Stimulated activated CD4-positive, alpha-beta T cell treated with anti-CD3 and anti-CD28 coated beads, Interleukin-15, amount 100 ng/mL, for 24 hours (primary cell): Measurements from ENCODE around the gene FAXC.

Source experiments
- DNase-seq: peaks from one replicate; pipeline ENCODE4 v3.0.0-alpha.2; 2020

Gene FAXC

DNA sequence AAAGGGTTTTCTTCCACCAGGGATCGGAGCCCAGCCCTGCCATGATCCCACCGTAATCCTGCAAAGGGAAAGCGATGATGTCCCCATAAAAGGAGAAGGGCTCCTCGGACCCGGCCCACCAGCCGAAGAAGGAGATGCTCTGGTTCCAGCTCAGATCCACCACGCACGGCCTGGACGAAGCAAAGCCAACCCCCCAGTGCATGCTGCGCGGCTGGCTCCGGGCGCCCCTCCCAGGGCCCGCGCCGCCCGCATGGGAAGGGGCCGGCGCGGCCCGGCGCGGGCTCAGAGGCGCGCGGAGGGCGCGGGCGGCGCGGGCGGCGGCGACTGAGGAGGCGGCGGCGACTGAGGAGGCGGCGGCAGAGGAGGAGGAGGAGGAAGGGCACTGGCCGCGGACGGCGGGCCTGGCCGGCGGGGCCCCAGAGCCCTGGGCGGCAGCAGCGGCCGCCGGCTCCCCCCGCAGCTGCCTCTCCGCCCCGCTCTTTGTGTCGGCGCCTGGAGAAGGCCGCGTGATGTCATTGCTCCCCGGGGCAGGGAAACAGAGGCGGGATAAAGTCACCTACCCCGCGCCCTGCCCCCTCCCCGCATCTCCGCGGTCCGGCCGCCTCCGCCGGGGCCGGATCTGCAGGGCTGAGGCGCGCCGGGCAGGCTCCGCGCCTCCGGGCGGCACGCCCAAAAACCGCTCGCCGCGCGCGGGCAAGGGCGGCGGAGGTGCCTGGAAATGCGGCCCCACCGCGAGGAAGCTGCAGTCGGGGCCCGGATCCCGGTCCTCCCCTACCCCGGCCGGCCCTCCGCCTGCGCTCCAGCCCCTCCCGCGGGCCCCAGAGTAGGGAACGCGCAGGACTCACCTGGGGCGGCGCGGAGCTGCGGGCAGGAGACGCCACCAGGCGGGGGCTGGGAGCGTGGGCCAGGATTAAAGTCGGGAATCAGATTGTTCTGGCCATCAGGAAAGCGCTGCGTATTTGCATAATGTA lies at the start of gene FAXC:
Gene FAXC, minus strand, starts transcription at position 504 of the 971 bp plus-strand sequence. Its CDS starts 302 bp downstream, at position 202.
- peak; percentile 32 for DNase-seq

DNA sequence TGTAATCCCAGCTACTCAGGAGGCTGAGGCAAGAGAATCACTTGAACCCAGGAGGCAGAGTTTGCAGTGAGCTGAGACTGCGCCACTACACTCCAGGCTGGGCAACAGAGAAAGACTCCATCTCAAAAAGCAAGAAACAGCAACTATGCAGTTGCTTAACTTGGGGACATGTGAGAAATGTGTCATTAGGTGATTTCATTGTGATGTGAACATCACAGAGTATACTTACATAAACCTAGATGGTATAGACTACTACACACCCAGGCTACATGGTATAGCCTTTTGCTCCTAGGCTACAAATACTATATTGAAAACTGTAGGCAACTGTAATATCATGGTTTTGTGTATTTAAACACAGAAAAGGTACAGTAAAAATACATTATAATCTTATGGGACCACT lies 47.8 kb upstream of the FAXC start:
- DNase-seq: no peak

DNA sequence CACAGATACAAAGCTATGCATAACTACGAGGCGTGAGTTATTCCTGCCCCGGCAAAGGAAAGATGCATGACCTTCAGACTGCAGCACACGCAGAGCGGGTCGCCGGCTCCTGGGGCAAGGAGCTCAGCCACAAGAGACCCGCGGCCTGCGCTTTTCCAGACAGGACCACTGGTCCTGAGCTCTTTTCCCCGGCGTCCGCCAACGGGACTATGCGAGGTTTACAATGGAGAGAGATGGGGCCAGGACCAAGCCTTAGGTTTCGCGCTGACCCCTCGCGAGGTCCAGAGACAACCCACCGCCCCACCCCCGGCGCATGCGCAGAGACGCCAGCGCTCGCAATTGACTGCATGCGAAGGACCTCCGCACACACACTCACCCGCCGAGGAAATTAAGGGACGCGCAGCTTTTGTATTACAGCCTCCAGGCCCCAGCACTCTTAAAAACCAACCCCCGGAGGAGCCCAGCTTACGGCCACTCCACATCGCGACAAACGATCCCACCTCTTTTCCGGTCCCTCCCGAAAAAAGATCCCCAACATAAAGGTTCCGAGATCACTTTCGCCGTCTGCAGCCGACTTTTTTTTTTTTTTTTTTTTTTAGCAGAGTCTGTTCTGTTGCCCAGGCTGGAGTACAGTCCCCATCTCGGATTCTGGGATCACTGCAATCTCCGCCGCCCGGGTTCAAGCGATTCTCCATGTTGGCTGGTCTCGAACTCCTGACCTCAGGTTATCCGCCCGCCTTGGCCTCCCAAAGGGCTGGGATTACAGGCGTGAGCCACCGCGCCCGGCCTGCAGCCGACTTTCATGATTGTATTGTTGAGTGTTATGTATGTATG lies 44.4 kb upstream of the FAXC start, which contains the start of gene COQ3:
Gene COQ3, minus strand, starts transcription at position 498 of the 834 bp plus-strand sequence. Its CDS starts 16 bp downstream, at position 482.
- DNase-seq: peak; percentile 73

DNA sequence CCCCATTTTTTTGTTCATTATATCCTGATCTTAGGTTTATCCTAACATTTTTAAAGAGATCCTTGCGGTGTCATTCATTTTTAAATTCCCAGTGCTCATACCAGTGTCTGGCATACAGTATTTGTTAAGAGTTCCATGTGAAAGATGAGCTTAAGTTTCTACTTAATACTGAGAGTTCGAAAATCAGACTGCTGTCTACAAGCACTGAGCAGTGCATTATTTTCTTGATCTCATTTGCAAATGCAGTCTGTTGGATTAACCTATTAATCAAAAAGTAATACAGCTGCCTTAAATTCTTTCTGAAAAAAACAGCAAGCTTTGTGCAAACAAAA lies 43.9 kb upstream of the FAXC start:
- no peak for DNase-seq

DNA sequence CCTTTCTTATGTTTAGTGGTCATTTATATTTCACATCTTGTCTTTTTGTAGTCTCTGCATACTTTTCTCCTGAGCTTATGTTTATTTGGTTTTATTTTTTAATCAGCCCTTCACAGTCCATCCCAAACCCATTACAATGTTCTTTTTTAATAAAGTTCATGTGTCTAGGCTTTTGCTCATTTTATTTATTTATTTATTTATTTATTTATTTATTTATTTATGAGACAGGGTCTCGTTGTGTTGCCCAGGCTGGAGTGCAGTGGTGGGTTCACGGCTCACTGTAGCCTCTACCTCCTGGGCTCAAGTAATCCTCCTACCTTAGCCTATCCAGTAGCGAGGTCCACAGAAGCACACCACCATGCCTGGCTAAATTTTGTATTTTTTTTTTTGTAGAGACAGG lies 41.4 kb upstream of the FAXC start:
- DNase-seq: no peak

DNA sequence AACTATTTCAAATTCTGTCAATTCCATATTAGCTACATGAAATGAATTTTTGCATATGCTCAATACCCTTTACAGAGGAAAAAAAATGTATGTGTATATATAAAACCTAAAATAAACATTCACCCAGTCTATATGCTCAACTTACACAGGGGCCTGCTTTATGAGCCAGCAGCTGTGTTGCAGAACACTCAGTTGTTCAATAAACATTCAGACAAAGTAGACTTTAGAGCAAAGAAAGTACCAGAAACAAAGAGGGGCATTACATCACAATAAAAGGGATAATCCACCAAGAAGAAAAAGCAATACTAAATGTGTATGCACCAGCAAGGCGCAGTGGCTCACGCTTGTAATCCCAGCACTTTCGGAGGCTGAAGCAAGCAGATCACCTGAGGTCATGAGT lies 35.0 kb upstream of the FAXC start:
- DNase-seq: no peak

DNA sequence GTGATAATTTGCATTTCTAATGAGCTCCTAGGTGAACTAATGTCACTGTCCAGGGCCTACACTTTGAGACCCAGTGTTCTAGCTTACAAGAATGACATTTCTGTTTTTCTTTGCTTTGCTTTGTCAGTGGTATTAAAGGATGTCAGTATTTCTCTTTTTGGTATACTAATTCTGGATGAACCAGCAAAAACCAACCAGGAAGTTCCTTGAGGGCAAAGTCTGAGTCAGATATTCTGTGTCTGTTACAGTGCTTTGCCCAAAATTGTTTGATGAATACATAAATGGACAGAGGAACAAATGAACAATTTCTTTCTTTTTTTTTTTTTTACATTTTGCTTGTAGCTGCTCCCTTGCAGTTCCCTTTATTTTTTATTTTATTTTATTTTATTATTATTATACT lies 29.2 kb upstream of the FAXC start:
- no peak for DNase-seq

DNA sequence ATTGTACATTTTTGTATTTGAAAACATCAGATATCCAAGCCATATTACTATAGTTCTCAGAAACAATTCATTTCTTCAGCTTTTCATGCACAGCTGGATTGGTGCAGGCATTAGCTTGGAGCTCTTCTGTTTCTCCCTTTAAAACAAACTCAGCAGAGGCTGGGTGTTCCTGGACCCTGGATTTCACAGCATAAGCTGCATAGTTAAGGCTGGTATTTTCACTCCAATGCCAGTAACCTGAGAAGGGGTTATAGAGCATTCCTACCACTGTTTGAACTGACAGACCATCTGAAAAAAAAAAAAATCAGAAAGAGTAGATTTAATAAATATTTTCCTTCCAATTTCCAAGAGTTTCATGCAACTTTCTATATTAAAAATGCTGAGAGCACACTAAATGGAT lies 20.1 kb upstream of the FAXC start:
- DNase-seq: no peak

DNA sequence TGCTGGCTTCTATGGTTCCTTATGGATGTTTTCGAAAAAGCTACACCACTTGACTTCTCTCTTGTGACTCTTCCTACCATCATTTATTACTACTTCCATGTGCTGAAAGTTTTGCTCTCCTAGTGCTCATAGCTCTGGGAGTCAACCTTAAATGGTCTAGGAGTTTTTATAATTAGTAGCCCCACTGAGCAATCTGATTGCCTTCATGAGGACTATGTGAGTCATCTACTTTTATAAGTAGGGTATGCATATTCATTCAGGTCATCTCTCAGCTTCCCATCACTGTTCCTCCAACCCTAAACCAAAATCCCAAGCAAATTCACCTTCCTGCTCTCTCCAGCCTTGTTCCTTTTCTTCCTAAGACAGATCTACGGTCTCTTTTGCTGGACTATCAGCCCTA lies 17.4 kb upstream of the FAXC start:
- no peak for DNase-seq

DNA sequence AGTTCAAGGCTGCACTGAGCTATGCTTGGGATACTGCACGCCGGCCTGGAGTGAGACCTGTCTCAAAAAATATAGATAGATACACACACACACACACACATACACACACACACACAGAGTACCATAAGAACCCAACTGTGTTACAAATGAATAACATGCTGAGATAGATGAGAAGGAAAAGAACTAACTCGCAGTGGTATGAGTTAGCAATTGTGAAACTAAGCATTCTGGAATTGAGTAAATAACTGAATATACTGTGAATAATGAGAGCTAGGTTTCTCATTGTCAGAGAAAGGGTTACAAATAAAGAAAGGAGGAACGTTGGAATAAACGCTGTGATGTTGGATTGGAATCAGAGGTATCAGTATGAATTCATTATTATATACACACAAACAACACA lies 14.6 kb upstream of the FAXC start:
- no peak for DNase-seq

DNA sequence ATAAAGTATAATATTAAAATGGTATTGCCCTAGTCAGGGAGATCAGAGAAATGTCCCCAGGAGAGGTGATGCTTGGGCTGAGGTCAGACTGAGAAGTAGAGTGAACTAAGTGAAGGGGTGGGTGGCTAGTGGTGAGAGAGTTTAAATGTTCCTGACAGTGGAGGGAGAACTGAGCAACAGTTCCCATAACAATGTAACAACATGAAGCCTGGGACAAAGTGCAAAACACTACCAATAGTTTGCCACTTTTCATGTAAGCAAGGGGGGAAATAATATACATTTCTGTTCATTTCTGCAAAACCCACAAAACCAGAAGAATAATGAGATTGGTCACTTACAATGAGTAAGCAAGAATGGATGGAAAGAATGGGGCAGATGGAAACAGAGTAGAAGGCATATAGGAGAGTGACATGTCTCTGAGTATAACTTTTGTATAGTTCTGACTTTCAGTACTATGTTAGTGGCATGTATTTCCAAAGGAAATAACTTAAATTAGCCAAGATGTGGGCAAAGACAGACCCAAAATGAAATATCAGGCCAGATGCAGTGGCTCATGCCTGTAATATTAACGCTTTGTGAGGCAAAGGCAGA lies 13.3 kb upstream of the FAXC start:
- no peak for DNase-seq

DNA sequence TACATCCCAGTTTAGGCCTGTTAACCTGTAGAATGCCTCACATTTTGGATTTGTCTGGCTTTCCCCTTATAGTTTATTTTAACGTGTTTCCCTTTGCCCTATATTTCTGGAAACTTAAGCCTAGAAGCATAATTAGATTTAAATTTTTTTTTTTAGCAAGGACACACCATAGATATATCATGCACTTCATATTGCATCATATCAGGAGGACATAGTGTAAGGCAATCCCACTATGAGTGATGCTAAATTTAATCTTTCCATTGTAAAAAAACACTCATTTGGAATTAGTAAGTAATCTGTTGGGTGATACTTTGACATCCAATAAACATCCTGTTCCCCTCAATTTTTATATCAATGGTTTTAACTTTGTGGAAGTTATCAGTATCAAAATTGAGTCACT lies 10.3 kb upstream of the FAXC start:
- DNase-seq: no peak

DNA sequence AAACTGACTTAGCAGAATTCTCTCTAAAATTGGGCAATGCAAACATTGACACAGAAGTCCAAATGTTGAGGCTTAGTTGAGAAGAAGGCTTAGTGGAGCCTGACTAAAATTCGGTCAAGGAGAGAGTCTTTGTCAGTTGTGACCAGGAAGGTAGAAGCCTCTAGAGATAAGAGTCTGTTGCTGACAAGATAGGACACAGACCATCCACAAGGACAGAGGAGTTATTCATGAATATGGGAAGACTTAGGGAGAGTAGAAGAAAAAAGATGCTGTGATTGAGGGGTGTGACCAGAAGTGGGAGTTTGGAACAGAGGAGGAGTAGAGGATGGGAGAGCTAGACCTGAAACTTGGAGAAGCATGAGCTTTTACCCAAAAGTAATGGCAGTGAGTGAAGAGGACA lies 7.2 kb upstream of the FAXC start:
- no peak for DNase-seq

DNA sequence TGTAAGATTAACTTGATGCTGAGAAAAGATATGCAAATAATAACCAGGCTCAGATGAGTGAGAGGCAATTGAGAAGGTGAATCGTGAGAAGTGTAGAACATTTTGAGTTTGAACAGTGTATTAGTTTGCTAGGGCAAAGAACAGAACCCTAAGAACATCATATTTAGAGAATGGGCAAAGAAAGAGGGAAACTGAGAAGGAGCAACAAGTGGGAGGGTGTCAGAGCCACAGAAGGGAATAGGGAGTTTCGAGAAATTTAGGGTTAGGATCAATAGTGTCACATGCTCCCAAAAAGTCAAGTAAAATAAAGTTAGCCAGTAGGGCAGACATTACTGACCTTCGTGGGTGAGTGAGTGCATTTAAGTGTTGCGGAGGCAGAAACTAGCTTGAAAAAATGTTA lies 5.5 kb upstream of the FAXC start:
- no peak for DNase-seq

DNA sequence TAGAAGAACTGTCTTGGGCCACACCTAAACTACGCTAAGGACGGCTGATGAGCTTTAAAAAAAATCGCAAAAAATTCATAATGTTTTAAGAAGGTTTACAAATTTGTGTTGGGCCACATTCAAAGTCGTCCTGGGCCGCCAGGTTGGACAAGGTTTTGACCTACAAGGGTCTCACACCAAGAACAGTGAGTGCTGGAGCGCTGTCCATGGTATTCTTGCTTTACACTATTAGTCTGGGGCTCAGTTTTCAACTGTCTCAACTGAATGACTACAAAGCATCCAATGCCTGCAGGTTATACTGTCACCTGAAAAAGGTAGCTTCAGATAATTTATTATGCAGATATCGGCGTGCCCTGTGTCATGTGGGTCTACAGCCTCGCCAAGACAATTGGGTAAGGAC lies 3.7 kb upstream of the FAXC start:
- no peak for DNase-seq

DNA sequence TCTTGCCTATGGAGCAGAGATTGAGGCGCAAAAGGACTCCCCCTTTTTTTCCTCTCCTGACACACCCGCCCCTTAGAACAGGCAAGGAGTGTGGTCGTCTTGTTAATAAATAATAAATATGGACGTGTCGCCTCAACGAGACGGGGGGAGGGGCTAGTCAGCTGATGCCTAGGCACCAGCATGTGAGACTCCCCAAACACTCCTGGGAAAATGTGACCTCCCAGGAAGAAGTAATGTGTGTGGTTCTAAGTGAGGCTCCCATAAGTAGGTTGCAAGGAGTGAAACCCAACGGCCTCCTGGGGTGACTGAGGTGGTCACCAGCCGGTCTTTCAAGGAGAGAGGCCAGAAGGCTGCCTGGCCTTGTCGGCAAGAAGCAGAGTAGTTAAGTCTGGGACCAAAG lies 1.1 kb upstream of the FAXC start:
- DNase-seq: no peak

DNA sequence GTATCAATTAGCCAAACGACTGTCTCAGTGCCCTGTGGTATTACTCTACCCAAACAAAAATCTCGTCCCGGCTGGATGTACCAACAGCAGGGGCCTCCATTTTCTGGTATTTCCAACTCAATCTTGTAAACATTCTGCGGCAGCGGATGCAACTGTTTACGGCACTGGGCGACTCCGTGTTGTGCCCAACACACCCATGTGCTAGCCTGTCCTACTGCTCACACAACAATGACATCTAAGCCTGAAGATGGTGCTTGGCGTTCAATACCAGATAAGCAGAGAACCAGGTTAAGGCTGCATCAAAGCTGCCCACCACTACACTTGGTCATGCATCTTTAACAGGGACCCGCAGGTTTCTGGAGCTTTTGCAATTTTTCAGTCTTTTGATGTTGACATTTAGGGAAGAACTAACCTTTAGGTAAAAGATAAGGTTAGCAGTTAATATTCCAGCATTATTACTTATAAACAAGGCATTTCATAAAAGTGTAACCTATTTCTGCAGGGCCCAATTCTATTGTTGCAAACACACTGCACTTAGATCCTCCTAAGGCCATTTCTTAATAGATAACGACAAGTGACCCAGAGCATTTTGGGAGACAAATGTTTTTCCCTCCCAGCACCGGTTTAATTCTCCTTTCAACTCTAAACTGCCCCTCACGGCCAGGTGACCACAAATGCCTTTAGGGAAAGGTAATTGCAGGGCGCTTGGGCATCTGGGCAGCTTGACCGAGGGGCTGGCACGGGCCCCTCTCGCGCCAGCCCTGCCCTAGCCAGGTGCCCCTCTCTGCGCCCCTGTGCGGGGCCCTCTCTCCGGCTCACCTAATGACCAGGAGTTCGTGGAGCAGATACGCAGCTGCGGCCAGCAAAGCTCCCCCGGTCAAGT lies 945 bp downstream of the FAXC start:
- DNase-seq: no peak

DNA sequence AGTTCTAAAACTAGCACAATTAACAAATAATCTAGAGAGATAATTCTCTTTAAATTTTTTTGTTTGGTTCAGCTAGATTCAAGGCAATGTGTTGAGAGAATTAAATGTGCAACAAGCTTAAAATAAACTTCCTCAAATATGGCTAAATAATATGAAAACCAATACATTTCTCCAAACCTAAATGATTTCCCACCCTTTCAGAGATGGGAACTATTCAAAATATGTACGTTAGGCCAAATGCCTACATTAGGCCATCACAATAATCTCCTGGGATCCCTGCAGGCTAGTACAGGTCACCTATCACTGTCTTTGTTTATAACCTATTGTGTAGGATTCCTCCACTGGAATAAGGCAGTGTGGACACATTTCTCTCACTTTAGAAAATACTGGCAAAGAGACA lies 1.7 kb downstream of the FAXC start:
- DNase-seq: no peak

DNA sequence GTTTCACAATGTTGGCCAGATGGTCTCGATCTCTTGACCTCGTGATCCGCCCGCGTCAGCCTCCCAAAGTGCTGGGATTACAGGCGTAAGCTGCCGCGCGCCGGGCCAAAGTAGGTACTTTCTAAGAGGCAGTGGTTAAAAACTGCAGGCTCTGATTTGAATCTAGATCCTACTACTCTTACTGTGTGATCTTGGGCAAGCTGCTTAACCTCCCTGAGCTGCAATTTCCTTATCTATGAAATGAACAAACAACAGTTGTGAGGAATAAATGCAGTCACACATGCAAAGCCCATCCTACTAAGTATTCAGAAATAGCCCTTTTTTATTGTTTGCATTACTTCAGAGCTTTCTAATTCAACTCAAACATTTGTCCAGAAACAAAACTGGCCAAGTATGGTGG lies 2.9 kb downstream of the FAXC start:
- DNase-seq: no peak

DNA sequence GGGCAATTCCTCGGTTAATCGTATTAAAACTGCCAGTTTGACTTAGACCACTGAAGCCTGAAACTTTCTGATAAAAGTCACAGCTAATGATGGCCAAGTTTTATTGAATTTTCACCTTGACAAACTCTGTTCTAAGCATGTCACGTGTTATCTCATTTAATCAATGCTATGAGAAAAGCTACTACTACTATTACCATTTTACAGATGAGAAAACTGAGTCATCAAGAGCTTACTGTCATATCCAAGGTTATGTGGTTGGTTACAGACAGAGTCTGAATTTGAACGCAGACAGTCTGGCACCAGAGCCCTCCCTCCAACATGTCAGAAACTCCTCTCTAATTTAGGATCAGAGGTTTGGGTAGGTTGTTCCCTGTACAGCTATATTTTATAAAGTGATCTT lies 4.3 kb downstream of the FAXC start:
- no peak for DNase-seq

DNA sequence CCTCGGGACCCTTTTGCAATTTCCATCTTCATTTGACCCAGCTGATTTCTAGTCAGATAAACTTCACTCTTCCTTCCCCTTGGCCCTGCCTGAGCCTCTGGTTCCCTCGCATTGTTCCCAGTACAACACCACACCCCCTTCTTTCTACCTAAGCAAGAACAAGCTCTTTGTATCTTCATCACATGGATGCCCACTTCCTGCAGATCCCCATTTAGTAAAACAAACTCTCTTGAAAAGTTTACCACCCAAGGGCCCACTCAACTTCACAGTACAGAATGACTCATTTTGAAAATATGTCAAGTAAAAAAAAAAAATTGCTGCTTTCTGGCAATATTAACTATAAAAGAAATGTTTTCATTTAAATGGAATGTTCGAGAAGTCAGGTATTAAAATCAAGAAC lies 5.2 kb downstream of the FAXC start:
- no peak for DNase-seq

DNA sequence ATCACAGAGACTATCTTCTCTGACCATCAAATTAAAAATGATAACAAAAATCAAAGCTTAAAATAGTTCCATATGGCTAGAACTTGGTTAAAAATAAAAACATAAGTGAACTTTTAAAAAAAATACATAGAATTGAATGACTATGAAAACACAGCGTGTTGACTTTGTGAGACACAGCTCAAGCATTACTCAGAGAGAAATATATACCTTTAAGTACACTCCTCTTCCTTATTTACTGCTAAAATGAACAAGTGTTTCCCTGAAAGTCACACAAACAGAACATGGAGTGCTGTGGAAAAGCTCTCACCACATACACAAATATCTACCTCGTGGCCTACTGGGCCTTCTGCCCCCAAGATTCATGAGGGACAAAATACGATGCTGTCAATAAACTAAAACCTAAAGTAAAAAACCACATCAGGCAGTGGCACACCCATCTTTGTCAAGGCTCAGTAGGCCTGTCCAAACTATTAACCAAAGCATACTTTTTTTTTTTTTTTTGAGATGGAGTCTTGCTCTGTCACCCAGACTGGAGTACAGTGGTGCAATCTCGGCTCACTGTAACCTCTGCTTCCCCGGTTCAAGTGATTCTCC lies 7.5 kb downstream of the FAXC start:
- DNase-seq: no peak
